Natural killer cell treated with Interleukin-12 subunit alpha and Interleukin-12 subunit beta and Interleukin-15 and Interleukin-18, amount 100 ng/mL, for 72 hours (primary cell): ENCODE results near the gene ARFGAP3. TPM values are rescaled to one million over a fixed set of nuclear protein-coding genes. Genes with fewer than 3 reads are reported as not detected.

ENCODE experiments used
- ATAC-seq, 2 donors: fragments of 150-1000 bp; cut with Tn5 transposase in 1 of 2; sonication (Bioruptor Pico), chemical (Tn5 transposase) in 1 of 2; 2 replicates each; pipeline ENCODE4 v1.10.0; 2021
- DNase-seq: peaks from one replicate; pipeline ENCODE4 v3.0.0; 2022; ENCODE audit warnings: low spot score
- H3K27ac Mint-ChIP-seq, 2 donors: 1 replicate in 1 of 2; 2 replicates in 1 of 2; pipeline ENCODE4 v1.8.0; 2022; ENCODE audit warnings: mixed read lengths in 2 of 2, mild to moderate bottlenecking in 1 of 2, moderate library complexity in 1 of 2
- H3K27me3 Mint-ChIP-seq, 2 donors: 1 replicate in 1 of 2; 2 replicates in 1 of 2; pipeline ENCODE4 v1.8.0; 2022; ENCODE audit warnings: mixed read lengths in 2 of 2
- H3K36me3 Mint-ChIP-seq: one replicate; pipeline ENCODE4 v1.8.0; 2022; ENCODE audit warnings: mixed read lengths
- H3K4me1 Mint-ChIP-seq, 2 donors: 1 replicate in 1 of 2; 2 replicates in 1 of 2; pipeline ENCODE4 v1.8.0; 2022; ENCODE audit warnings: low read depth in 2 of 2, mixed read lengths in 2 of 2, mild to moderate bottlenecking in 1 of 2
- H3K4me3 Mint-ChIP-seq: one replicate; pipeline ENCODE4 v1.8.0; 2022; ENCODE audit warnings: mixed read lengths
- H3K9me3 Mint-ChIP-seq: 2 replicates; pipeline ENCODE4 v1.8.0; 2022; ENCODE audit warnings: mixed read lengths
- total RNA-seq, 2 donors: library from RNA; stranded (reverse); gene quantifications; one replicate each; pipeline ENCODE4 v1.2.3, GENCODE V29; 2022

Gene ARFGAP3
- total RNA-seq, 2 donors from 2014 or later: 28.3 to 50.4 TPM

DNA sequence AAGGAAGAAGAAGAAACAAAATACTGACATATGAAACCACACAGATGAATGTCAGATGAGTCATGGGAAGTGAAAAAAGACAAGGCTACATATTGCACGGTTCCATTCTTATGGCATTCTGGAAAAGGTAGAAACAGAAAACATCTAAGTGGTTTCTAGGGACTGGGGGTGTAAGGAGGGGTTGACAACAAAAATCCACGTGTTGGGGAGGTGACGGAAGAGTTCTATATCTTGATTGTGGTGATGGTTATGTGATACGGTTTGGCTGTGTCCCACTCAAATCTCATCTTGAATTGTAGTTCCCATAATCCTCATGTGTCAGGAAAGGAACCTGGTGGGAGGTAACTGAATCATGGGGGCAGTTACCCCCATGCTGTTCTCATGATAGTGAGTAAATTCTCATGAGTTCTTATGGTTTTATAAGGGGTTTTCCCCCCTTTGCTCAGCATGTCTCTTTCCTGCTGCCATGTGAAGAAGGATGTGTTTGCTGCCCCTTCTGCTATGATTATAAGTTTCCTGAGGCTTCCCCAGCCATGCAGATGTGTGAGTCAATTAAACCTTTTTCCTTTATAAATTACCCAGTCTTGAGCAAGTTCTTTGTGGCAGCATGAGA, 6.4 kb upstream of the ARFGAP3 start:
- H3K9me3 Mint-ChIP-seq: peaks cover 4% of the 10 kb centered on the region
- H3K4me3 Mint-ChIP-seq: peak overlapping the region; percentile 70
- H3K36me3 Mint-ChIP-seq: peaks cover 11% of the 10 kb centered on the region
- DNase-seq (no peak), ATAC-seq (peak; percentile 55 to 62)
- H3K4me1 Mint-ChIP-seq: peaks cover 15 to 23% of the 10 kb centered on the region in 2 donors
- H3K27me3 Mint-ChIP-seq: no peaks in the 10 kb centered on the region
- H3K27ac Mint-ChIP-seq: peak overlapping the region; percentile 54 to 65

DNA sequence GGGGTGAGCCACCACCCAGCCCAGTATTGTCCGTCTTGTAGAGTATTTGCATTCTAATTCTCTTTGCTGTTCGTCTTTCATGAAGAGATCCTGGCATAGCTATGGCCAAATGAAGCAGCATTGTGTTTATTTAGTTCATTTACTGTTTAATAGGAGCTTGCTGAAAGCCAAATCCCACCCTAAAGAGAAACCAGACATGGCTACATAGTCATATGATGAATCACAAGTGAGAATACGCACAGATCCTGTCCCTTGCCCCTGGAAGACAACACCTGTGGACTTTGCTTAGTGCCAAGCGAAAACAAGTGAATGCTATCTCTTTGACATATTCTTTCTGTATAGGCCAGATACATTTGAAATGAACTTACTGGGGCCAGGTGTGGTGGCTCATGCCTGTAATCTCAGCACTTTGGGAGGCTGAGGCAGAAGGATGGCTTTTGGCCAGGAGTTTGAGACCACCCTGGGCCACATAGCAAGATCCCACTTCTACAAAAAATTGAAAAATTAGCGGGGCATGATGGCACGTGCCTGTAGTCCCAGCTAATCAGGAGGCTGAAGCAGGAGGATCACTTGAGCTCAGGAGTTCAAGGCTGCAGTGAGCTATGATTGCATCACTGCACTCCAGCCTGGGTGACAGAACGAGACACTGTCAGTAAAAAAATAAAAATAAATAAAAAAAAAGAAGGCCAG, 5.1 kb upstream of the ARFGAP3 start:
- peaks cover 11% of the 10 kb centered on the region for H3K36me3 Mint-ChIP-seq
- no peaks in the 10 kb centered on the region for H3K27me3 Mint-ChIP-seq
- H3K27ac Mint-ChIP-seq: no peak overlapping the region
- peaks cover 11 to 17% of the 10 kb centered on the region in 2 donors for H3K4me1 Mint-ChIP-seq
- H3K4me3 Mint-ChIP-seq: no peak overlapping the region
- ATAC-seq (no peak), DNase-seq (no peak)
- peaks cover 4% of the 10 kb centered on the region for H3K9me3 Mint-ChIP-seq

DNA sequence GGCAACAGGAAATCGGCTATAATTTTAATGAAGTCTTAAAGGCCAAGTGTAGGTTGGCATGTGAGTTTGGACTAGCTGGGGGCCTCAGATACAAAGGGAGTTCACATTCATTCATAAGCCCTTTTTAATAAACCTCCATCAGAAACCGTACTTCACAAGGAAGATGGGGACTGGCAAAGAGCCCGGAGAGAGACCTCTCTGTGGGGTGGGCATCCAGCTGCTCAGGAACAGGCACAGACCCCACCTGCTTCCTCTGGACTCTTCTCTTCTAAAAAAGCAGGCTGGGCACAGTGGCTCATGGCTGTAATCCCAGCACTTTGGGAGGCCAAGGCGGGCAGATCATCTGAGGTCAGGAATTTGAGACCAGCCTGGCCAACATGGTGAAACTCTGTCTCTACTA, 3.9 kb upstream of the ARFGAP3 start:
- DNase-seq: no peak
- peaks cover 11% of the 10 kb centered on the region for H3K36me3 Mint-ChIP-seq
- H3K27me3 Mint-ChIP-seq: no peaks in the 10 kb centered on the region
- H3K27ac Mint-ChIP-seq: no peak overlapping the region
- ATAC-seq: no peak
- H3K4me3 Mint-ChIP-seq: no peak overlapping the region
- H3K4me1 Mint-ChIP-seq: peaks cover 15 to 21% of the 10 kb centered on the region in 2 donors
- peaks cover 4% of the 10 kb centered on the region for H3K9me3 Mint-ChIP-seq

DNA sequence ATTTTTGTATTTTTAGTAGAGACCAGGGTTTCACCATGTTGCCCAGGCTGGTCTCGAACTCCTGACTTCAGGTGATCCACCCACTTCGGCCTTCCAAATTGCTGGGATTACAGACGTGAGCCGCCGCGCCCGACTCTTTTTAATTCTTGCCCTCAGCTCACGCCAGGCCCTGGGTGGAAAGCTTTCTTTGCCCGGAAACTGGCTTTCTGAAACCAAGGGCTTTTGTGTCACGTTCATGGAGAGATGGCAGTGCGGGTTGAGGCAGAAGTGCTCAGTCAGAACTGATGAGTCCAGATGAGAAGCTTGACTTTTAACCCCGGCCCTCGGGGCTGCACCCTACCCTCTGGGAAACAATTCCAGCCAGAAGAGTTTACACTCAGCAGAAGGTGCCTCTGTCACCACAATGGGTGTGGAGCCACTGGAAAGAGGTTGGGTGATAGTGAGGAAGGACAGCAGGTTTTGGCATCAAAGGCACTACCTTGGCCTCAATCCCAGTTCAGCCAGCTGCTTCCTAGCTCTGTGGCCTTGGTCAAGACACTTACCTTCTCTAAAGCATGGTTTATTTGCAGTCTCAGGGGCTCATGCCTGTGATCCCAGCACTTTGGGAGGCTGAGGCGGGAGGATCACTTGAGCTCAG, 890 bp upstream of the ARFGAP3 start:
- DNase-seq (no peak), ATAC-seq (no peak)
- Mint-ChIP-seq H3K4me1 (peaks cover 5 to 13% of the 10 kb centered on the region in 2 donors), H3K9me3 (no peaks in the 10 kb centered on the region), H3K36me3 (no peaks in the 10 kb centered on the region), H3K27me3 (no peaks in the 10 kb centered on the region), H3K27ac (peak overlapping the region in 1 of 2 donors; percentile 43), H3K4me3 (peak overlapping the region; percentile 39)

DNA sequence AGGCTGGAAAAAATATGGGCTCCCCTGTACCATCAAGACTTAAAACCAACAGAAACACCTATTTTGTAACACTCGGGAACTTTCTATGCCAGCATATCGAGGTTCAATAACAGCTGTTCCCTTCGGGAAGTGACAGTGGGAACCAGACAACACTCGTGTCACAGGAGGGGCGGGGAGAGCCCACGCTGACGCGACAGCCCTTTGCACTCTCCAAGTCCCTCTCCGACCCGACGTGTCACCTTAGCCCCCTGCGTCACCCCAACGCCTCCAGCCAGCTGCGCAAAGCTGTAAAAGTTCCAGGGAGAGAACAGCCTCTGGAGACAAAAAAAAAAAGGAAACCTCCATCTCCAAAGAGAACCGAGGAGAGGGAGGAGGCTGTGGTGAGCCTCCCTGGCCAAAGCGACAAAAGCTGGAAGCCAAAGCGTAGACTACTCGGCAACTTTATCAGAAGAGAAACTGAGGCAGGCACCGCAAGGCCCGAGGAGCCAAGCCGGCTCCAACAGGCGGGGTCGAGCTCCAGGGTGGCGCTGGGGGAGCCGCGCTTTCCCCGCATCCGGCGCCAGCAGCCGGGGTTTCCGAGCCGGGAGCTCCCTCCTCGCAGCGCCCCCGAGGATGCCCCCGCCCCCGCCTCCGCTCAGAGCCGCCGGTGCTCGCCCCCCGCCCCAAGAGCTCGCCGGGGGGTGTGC, 751 bp downstream of the ARFGAP3 start:
- peak; percentile 63 to 65 for ATAC-seq
- Mint-ChIP-seq H3K9me3 (no peaks in the 10 kb centered on the region), H3K4me1 (peaks cover 5 to 10% of the 10 kb centered on the region in 2 donors), H3K27me3 (no peaks in the 10 kb centered on the region), H3K4me3 (peak overlapping the region; percentile 97), H3K27ac (peak overlapping the region; percentile 92 to 94), H3K36me3 (no peaks in the 10 kb centered on the region)
- peak; percentile 85 for DNase-seq

DNA sequence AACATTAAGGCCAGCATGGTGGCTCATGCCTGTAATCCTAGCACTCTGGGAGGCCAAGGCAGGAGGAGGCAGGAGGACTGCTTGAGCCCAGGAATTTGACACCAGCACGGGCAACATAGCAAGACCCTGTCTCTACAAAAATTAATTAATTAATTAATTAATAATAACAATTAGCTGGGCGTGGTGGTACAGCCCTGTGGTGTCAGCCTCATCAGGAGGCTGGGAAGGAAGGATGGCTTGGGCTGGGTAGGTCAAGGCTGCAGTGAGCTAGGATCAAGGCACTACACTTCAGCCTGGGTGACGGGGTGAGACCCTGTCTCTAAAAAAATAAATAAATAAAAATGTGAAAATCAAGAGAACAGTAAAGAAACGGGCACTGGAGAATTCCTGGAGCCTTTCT, 1.4 kb downstream of the ARFGAP3 start:
- no peak for ATAC-seq
- no peaks in the 10 kb centered on the region for H3K36me3 Mint-ChIP-seq
- H3K4me3 Mint-ChIP-seq: peak overlapping the region; percentile 97
- peaks cover 11 to 15% of the 10 kb centered on the region in 2 donors for H3K4me1 Mint-ChIP-seq
- no peaks in the 10 kb centered on the region for H3K9me3 Mint-ChIP-seq
- H3K27ac Mint-ChIP-seq: peak overlapping the region; percentile 92 to 94
- no peak for DNase-seq
- no peaks in the 10 kb centered on the region for H3K27me3 Mint-ChIP-seq

DNA sequence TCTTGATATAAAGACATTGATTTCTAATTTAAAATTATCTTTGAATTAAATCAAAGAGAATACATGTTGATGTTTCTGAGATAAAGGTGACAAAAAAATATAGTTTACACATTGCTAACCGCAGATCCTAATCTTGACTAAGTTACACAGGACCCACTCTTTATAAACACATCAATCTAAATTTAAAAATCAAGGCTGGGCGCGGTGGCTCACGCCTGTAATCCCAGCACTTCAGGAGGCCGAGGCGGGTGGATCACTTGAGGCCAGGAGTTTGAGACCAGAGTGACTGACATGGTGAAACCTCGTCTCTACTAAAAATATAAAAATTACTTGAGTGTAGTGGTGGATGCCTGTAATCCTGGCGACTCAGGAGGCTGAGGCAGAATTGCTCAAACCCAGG, 1.9 kb downstream of the ARFGAP3 start:
- Mint-ChIP-seq H3K36me3 (no peaks in the 10 kb centered on the region), H3K9me3 (no peaks in the 10 kb centered on the region), H3K27me3 (no peaks in the 10 kb centered on the region), H3K4me1 (peaks cover 14 to 17% of the 10 kb centered on the region in 2 donors), H3K27ac (peak overlapping the region in 1 of 2 donors; percentile 54), H3K4me3 (peak overlapping the region; percentile 56)
- ATAC-seq: no peak
- no peak for DNase-seq

DNA sequence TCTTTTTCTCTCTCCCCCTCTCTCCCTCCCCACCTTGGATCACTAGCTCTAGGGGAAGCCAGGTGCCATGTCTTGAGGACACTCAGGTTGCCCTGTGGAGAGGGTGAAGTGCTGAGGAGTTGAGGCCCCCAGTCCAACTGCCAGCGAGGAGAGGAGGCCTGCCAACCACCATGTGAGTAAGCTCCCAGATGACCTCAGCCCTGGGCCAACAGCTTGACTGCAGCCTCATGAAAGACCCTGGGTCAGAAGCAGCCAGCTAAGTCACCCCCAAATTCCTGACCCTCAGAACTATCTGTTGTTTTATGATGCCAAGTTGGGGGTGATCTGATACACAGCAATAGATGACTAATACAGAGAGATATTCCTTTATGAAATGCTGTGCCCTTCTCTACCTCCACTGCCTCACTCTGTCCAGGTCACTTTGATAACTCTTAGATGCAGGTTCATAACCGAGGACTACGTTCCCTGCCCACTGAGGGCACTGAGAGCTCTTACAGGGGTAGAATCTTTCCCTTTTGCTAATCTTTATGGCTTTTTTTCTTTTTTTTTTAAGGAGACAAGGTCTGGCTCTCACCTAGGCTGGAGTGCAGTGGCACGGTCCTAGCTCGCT, 8.0 kb downstream of the ARFGAP3 start:
- no peak overlapping the region for H3K4me3 Mint-ChIP-seq
- H3K9me3 Mint-ChIP-seq: no peaks in the 10 kb centered on the region
- peaks cover 25 to 26% of the 10 kb centered on the region in 2 donors for H3K4me1 Mint-ChIP-seq
- DNase-seq: no peak
- H3K27me3 Mint-ChIP-seq: no peaks in the 10 kb centered on the region
- no peak overlapping the region for H3K27ac Mint-ChIP-seq
- ATAC-seq: no peak
- peaks cover 13% of the 10 kb centered on the region for H3K36me3 Mint-ChIP-seq

DNA sequence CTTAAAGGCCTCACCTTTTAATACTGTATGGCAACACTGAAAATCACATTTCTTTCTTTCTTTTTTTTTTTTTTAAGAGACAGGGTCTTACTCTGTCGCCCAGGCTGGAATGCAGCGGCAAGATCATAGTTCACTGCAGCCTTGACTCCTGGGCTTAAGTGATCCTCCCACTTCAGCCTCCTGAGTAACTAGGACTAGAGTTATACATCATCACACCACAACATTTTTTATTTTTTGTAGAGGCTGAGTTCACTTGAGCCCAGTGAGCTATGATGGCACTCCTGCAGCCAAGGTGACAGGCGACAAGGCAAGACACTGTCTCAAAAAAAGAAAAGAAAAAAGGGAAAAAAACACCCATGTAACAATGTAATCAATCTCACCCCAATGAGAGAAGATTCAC, 10.0 kb downstream of the ARFGAP3 start:
- no peak for DNase-seq
- Mint-ChIP-seq H3K27ac (no peak overlapping the region), H3K27me3 (no peaks in the 10 kb centered on the region), H3K4me1 (peaks cover 39% of the 10 kb centered on the region in 2 donors), H3K9me3 (no peaks in the 10 kb centered on the region), H3K4me3 (no peak overlapping the region), H3K36me3 (peaks cover 13% of the 10 kb centered on the region)
- no peak for ATAC-seq

DNA sequence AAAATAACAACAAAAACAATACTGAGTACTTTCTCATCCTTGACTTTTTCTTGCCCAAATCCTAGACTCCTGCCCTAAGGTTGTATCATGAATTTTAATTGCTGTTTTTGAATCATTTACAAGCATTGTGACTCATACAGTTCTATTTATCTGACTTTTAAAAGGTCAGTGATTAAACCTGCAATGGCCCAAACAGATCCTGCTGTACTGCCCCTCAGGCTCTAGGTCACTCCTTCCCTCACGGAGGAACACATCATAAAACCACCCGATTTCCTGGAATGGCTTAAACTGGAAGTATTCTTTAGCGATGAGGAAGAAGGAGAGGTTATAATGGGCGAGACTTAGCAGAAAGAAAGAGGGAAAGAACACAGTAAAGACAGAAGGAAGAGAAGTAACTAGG, 12.3 kb downstream of the ARFGAP3 start:
- no peaks in the 10 kb centered on the region for H3K27me3 Mint-ChIP-seq
- peaks cover 38 to 40% of the 10 kb centered on the region in 2 donors for H3K4me1 Mint-ChIP-seq
- no peak overlapping the region for H3K4me3 Mint-ChIP-seq
- peaks cover 17% of the 10 kb centered on the region for H3K36me3 Mint-ChIP-seq
- no peak overlapping the region for H3K27ac Mint-ChIP-seq
- DNase-seq (no peak), ATAC-seq (no peak)
- H3K9me3 Mint-ChIP-seq: no peaks in the 10 kb centered on the region

DNA sequence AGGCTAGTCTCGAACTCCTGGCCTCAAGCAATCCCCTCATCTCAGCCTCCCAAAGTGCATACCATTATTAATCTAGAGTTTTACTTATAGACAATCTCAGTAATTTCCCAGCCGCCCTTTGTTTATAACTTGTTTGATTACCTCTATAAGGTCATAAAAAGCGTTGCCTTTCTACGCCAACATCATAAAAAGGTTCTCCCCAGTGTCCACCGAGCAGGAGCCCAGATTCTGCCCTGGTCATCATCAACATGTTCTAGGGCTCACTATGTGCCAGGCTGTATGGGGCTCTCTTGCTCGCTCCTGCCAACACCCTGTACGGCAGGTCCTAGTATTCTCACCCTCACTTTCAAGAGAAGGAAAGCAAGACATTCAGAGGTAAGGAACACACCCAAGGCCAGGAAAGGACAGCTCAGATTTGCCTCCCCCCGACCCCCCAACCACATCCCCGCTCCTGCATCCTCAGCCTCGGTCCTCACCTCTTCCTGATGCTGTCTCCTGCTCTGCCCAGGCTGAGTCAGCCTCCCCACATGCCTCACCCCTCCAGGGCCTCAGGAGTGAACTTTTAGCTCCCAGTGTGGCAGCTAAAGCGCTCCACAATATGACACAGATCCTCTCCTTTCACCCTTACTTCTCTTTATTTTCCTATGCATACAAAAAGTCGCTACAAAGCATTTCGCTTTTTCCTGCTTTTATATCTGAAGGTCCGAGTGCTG, 14.3 kb downstream of the ARFGAP3 start:
- H3K4me3 Mint-ChIP-seq: no peak overlapping the region
- no peak for DNase-seq
- H3K4me1 Mint-ChIP-seq: peaks cover 31 to 32% of the 10 kb centered on the region in 2 donors
- H3K27ac Mint-ChIP-seq: peak overlapping the region in 1 of 2 donors; percentile 29
- ATAC-seq: no peak
- no peaks in the 10 kb centered on the region for H3K27me3 Mint-ChIP-seq
- peaks cover 17% of the 10 kb centered on the region for H3K36me3 Mint-ChIP-seq
- H3K9me3 Mint-ChIP-seq: no peaks in the 10 kb centered on the region

DNA sequence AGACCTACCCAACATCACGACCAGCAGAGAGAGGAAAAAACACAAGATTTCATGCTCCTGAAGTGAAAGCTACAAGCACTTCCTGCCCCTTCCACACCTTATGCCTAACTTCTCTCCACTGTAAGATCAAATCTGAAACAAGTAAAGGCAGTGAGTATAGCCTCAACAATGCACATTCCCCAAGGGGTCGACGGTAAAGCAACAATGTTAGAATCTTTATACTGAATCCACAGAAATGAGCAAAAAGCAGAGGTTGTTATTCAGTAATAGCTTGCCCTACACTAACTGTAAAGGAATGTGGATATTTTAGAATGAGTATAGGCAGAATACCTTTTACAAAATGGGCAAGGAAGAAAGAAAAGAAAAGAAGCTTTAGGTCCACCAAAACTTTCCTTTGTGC, 15.6 kb downstream of the ARFGAP3 start:
- peaks cover 15% of the 10 kb centered on the region for H3K36me3 Mint-ChIP-seq
- H3K27me3 Mint-ChIP-seq: no peaks in the 10 kb centered on the region
- no peak for DNase-seq
- H3K4me1 Mint-ChIP-seq: peaks cover 31 to 32% of the 10 kb centered on the region in 2 donors
- H3K9me3 Mint-ChIP-seq: no peaks in the 10 kb centered on the region
- ATAC-seq: no peak
- no peak overlapping the region for H3K4me3 Mint-ChIP-seq
- no peak overlapping the region for H3K27ac Mint-ChIP-seq

DNA sequence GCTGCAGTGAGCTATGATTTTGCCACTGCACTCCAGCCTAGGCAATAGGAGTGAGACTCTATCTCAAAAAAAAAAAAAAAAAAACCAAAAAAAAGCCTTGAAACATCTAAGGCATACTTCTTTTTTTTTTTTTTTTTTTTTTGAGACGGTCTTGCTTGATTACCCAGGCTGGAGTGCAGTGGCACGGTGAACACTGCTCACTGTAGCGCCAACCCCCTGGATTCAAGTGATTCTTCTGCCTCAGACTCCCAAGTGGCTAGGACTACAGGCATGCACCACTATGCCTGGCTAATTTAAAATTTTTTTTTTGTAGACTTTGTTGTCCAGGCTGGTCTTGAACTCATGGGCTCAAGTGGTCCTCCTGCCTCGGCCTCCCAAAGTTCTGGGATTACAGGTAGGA, 19.5 kb downstream of the ARFGAP3 start:
- H3K4me3 Mint-ChIP-seq: no peak overlapping the region
- ATAC-seq (no peak), DNase-seq (no peak)
- no peaks in the 10 kb centered on the region for H3K9me3 Mint-ChIP-seq
- peaks cover 9 to 17% of the 10 kb centered on the region in 2 donors for H3K4me1 Mint-ChIP-seq
- no peaks in the 10 kb centered on the region for H3K27me3 Mint-ChIP-seq
- no peak overlapping the region for H3K27ac Mint-ChIP-seq
- H3K36me3 Mint-ChIP-seq: peaks cover 17% of the 10 kb centered on the region
